SK-N-SH (cell line): ENCODE data around the gene GSTM5. TPM values are rescaled to one million over a fixed set of nuclear protein-coding genes. Genes with fewer than 3 reads are reported as not detected.
A peak's percentile ranks its signal among the peaks of the same experiment; 100 is the strongest.

Experiments used
- CTCF ChIA-PET: fragments of 300-600, 350-600 bp; formaldehyde crosslinking; extraction: SDS; loops from one replicate; lab custom pipeline; 2021; lab: Yijun Ruan, JAX
- POLR2A ChIA-PET: fragments of 350-600 bp; sonication (Branson Sonifier 250); formaldehyde crosslinking; extraction: SDS; loops from one replicate; lab custom pipeline; 2020; ENCODE audit warnings: antibody characterized with exemption, inconsistent platforms; lab: Yijun Ruan, JAX
- DNase-seq: peaks from one replicate; pipeline ENCODE4 v3.0.0; 2012
- H2AFZ ChIP-seq: fragments of 200-600 bp; sonication (generic); 2 replicates; pipeline ENCODE4 v1.8.1; 2016; ENCODE audit warnings: antibody characterized with exemption, mild to moderate bottlenecking, low read depth
- H3F3A ChIP-seq: fragments of 200-600 bp; sonication (generic); replicated peaks from 2 replicates; pipeline ENCODE3; 2016; ENCODE audit warnings: antibody characterized with exemption, mild to moderate bottlenecking; ENCODE audit not compliant: insufficient read depth
- H3K27ac ChIP-seq, 2 experiments: fragments of 200-500 bp in 1 of 2; fragments of 200-600 bp in 1 of 2; sonication (Bioruptor generic) in 1 of 2; sonication (generic), shearing (Covaris generic) in 1 of 2; 2 replicates each; pipeline versions ENCODE4 v1.5.1 to v1.6.1; 2014 to 2016; ENCODE audit warnings: low read depth in 2 of 2, inconsistent platforms in 1 of 2, low read length in 1 of 2, mild to moderate bottlenecking in 1 of 2, mixed read lengths in 1 of 2
- H3K27me3 ChIP-seq: fragments of 200-600 bp; sonication (generic), shearing (Covaris generic); 2 replicates; pipeline ENCODE4 v1.6.1; 2016; ENCODE audit warnings: mixed run types; ENCODE audit not compliant: insufficient read depth
- H3K36me3 ChIP-seq, 2 experiments: fragments of 200-500 bp in 1 of 2; fragments of 200-600 bp in 1 of 2; sonication (Bioruptor generic) in 1 of 2; sonication (generic) in 1 of 2; replicated peaks in 1 of 2; 2 replicates each; pipeline versions ENCODE3 to v1.5.1; 2014 to 2016; ENCODE audit warnings: low read length in 1 of 2, mild to moderate bottlenecking in 1 of 2; ENCODE audit not compliant: insufficient read depth in 2 of 2, control insufficient read depth in 1 of 2
- H3K4me1 ChIP-seq, 2 experiments: fragments of 200-500 bp in 1 of 2; fragments of 200-600 bp in 1 of 2; sonication (Bioruptor generic) in 1 of 2; sonication (generic), shearing (Covaris generic) in 1 of 2; 2 replicates each; pipeline versions ENCODE4 v1.5.1 to v1.6.1; 2014 to 2016; ENCODE audit warnings: low read depth in 1 of 2, low read length in 1 of 2, mixed run types in 1 of 2; ENCODE audit not compliant: insufficient read depth in 2 of 2, control insufficient read depth in 1 of 2
- H3K4me2 ChIP-seq: fragments of 200-600 bp; sonication (generic), shearing (Covaris generic); 2 replicates; pipeline ENCODE4 v1.6.1; 2017; ENCODE audit warnings: mixed run types
- H3K4me3 ChIP-seq, 2 experiments: fragments of 200-500 bp in 1 of 2; fragments of 200-600 bp in 1 of 2; sonication (Bioruptor generic) in 1 of 2; sonication (generic), shearing (Covaris generic) in 1 of 2; 2 replicates each; pipeline versions ENCODE4 v1.5.1 to v1.8.1; 2014 to 2016; ENCODE audit warnings: low read depth in 2 of 2, inconsistent platforms in 1 of 2, low read length in 1 of 2, mild to moderate bottlenecking in 1 of 2, mixed read lengths in 1 of 2, moderate library complexity in 1 of 2
- H3K79me2 ChIP-seq: fragments of 200-600 bp; sonication (generic); 2 replicates; pipeline ENCODE4 v1.8.1; 2017; ENCODE audit warnings: mild to moderate bottlenecking; ENCODE audit not compliant: insufficient read depth
- H3K9ac ChIP-seq: fragments of 200-600 bp; sonication (generic); 2 replicates; pipeline ENCODE4 v1.6.1; 2017; ENCODE audit warnings: mixed run types
- H3K9me2 ChIP-seq: fragments of 200-600 bp; sonication (generic); 2 replicates; pipeline ENCODE4 v1.6.1; 2017; ENCODE audit warnings: mixed run types
- H3K9me3 ChIP-seq: fragments of 200-600 bp; sonication (generic); 2 replicates; pipeline ENCODE4 v1.6.1; 2017; ENCODE audit warnings: mixed run types, mild to moderate bottlenecking, moderate library complexity
- H4K20me1 ChIP-seq: fragments of 200-600 bp; sonication (generic); 2 replicates; pipeline ENCODE4 v1.6.1; 2017; ENCODE audit warnings: mild to moderate bottlenecking, mixed run types; ENCODE audit not compliant: insufficient read depth
- CHD2 ChIP-seq: fragments of 150-350 bp; IDR thresholded peaks from 2 replicates; pipeline ENCODE4 v1.6.1; 2018; ENCODE audit warnings: low read length; ENCODE audit not compliant: partially characterized antibody
- ELF1 ChIP-seq: IDR thresholded peaks from 2 replicates; pipeline ENCODE4 v1.4.0; 2012
- EP300 ChIP-seq, 2 experiments: IDR thresholded peaks; 2 replicates each; pipeline versions ENCODE4 v1.4.0 to v1.6.1; 2012; ENCODE audit warnings: borderline replicate concordance in 1 of 2, low read depth in 1 of 2, low read length in 1 of 2
- EZH2phosphoT487 ChIP-seq: fragments of 200-600 bp; sonication (generic); IDR thresholded peaks from 2 replicates; pipeline ENCODE4 v1.6.1; 2017; ENCODE audit warnings: low read depth, mixed run types, mild to moderate bottlenecking, antibody characterized with exemption, moderate library complexity, borderline replicate concordance
- FOSL2 ChIP-seq: IDR thresholded peaks from 2 replicates; pipeline ENCODE4 v1.4.0; 2012; ENCODE audit warnings: low read depth, mild to moderate bottlenecking, moderate library complexity, borderline replicate concordance
- FOXJ3 ChIP-seq: sonication (generic); formaldehyde crosslinking; IDR thresholded peaks from 2 replicates; pipeline ENCODE4 v1.5.1; 2020; ENCODE audit warnings: mild to moderate bottlenecking, missing genetic modification reagents
- NRF1 ChIP-seq: IDR thresholded peaks from 2 replicates; pipeline ENCODE4 v1.6.1; 2012; ENCODE audit warnings: low read depth, mild to moderate bottlenecking, low read length
- RCOR1 ChIP-seq: fragments of 150-350 bp; IDR thresholded peaks from 2 replicates; pipeline ENCODE4 v1.6.1; 2017; ENCODE audit warnings: antibody characterized with exemption, low read length
- RXRA ChIP-seq: IDR thresholded peaks from 2 replicates; pipeline ENCODE4 v1.4.0; 2012; ENCODE audit warnings: low read depth, mild to moderate bottlenecking, borderline replicate concordance
- TAF1 ChIP-seq: IDR thresholded peaks from 2 replicates; pipeline ENCODE4 v1.6.1; 2012; ENCODE audit warnings: low read depth, mild to moderate bottlenecking, low read length, moderate library complexity, borderline replicate concordance
- TCF12 ChIP-seq: IDR thresholded peaks from 2 replicates; pipeline ENCODE4 v1.4.0; 2012
- WGBS: methylation state at CpG from one replicate; pipeline ENCODE4 v1.1.6; 2017; ENCODE audit warnings: low lambda C conversion rate; 5-methylcytosine and 5-hydroxymethylcytosine counted together
- polyA plus RNA-seq, 3 experiments: library from polyadenylated mRNA; depleted of rRNA; stranded (reverse); fragments of >200 nt; gene quantifications; 2 replicates each; pipeline ENCODE4 v1.2.3, GENCODE V29; 2012
- TF ChIP-seq, protein P1 (sequence below): fragments of 150-350 bp; IDR thresholded peaks from 2 replicates; pipeline ENCODE4 v1.6.1; 2016; ENCODE audit warnings: mild to moderate bottlenecking, low read depth, low read length
- TF ChIP-seq, protein P2 (sequence below): fragments of 200-600 bp; sonication (generic); IDR thresholded peaks from 2 replicates; pipeline ENCODE4 v1.6.1; 2017; ENCODE audit warnings: antibody characterized with exemption, mild to moderate bottlenecking, moderate library complexity

Gene GSTM5
- polyA plus RNA-seq, 1 of the 3 experiments (the other 2 are of a cell fraction), result not detected

DNA sequence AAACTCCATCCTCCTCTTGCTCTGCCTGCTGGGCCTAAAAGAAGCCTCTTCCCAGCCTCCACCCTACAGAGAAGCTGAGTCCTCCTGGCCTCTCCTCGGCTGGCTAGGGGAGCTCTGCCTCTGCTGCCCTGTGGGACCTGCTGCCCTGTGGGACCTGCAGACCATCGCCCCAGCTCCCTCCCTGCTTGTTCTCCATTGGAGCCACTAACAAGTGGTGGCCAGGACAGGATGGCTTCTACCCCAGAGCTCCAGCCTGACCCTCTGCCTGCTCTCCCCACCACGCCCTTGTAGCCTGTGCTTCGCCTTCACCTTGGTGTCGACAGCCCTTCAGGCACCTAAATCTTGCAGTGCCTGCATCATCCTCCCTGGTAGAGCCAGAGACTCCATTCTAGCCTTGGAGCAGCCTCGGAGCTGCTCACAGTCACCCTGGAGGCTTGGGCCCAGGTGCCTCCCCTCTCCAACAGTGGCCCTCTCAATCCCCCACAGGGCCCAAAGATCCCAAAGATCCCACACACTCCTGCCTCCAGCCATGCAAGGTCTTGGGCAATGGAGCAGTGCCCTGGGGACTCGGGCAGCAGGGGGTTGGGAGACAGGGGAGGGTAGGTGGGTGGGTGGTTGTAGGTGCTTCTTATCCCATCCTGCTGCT, 48.7 kb downstream of the GSTM5 start (continued):
- TF ChIP-seq FOXJ3 (CRISPR knock-in tag) (no peak), NRF1 (no peak)
- TF ChIP-seq, protein P1, sequence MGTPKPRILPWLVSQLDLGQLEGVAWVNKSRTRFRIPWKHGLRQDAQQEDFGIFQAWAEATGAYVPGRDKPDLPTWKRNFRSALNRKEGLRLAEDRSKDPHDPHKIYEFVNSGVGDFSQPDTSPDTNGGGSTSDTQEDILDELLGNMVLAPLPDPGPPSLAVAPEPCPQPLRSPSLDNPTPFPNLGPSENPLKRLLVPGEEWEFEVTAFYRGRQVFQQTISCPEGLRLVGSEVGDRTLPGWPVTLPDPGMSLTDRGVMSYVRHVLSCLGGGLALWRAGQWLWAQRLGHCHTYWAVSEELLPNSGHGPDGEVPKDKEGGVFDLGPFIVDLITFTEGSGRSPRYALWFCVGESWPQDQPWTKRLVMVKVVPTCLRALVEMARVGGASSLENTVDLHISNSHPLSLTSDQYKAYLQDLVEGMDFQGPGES, result no peak

DNA sequence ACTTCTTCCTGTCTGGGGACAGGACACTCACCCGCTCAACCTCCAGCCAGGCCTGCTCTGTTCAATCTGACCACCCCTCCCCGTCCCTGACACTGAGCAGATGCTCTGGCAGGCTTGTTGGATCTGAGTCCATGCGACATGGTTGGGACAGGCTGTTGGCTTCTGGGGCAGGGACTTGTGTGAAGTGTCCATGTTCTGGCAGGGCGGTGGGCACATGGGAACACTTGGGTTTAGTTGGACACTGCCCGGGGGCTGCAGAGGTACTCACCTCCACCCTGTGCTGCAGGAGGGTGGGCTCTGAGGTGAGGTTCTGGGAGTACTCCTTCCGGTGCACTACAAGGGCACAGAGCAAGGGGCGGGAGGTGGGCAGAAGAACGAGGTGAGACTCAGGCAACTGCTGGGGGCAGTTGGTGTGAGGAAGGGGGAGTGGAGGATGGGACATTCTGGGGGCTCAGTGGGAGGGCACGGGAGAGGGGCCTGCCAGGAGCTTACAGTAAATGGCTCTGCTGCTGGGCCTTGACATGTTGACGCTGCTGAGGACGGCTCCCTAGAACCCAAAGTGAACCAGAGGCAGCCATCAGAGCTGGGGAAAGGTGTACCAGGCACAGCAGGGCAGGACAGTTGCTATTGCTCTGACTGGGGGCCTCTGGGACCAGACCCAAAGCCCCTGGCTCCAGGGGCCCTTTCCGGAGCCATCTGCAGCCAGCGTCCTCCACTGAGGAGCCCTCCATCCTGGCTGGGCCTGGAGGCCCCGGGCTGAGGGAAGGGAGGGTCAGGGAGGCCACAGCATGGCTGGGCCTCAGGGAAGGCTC, 49.4 kb downstream of the GSTM5 start:
- no peaks in the 10 kb centered on the region for H3K27me3 ChIP-seq
- H3K9me3 ChIP-seq, result no peaks in the 10 kb centered on the region
- H3K4me1 ChIP-seq, result peaks cover 4 to 15% of the 10 kb centered on the region in 2 experiments; a peak in 2 of 4 replicates
- POLR2A ChIA-PET, result no interaction called here
- no peaks in the 10 kb centered on the region for H3K36me3 ChIP-seq
- CTCF ChIA-PET, result interaction anchor here (1.0 to 5.2 kb wide), 6 partner anchors 12 to 229 kb away, joined by 3 to 36 read pairs (median 6); partner anchors contain the start of gene AHCYL1
- H3K79me2 ChIP-seq, result no peaks in the 10 kb centered on the region
- H4K20me1 ChIP-seq, result no peaks in the 10 kb centered on the region
- no peak overlapping the region for H3K4me2 ChIP-seq
- H3K9ac ChIP-seq, result no peak overlapping the region
- peak; percentile 28 for DNase-seq
- no peaks in the 10 kb centered on the region for H3F3A ChIP-seq
- no peak overlapping the region; a peak in 1 of 4 replicates for H3K27ac ChIP-seq
- no peaks in the 10 kb centered on the region for H3K9me2 ChIP-seq
- no peak overlapping the region for H3K4me3 ChIP-seq
- TF ChIP-seq TAF1 (no peak), RXRA (no peak), EZH2phosphoT487 (no peak), ELF1 (no peak), FOSL2 (no peak), TCF12 (no peak), EP300 (IDR thresholded peaks at IDR 0.05; ENCODE audit: borderline replicate concordance in 1 of 2, low read depth in 1 of 2, low read length in 1 of 2) (no peak), RCOR1 (no peak), CHD2 (no peak)
- TF ChIP-seq, protein P2, sequence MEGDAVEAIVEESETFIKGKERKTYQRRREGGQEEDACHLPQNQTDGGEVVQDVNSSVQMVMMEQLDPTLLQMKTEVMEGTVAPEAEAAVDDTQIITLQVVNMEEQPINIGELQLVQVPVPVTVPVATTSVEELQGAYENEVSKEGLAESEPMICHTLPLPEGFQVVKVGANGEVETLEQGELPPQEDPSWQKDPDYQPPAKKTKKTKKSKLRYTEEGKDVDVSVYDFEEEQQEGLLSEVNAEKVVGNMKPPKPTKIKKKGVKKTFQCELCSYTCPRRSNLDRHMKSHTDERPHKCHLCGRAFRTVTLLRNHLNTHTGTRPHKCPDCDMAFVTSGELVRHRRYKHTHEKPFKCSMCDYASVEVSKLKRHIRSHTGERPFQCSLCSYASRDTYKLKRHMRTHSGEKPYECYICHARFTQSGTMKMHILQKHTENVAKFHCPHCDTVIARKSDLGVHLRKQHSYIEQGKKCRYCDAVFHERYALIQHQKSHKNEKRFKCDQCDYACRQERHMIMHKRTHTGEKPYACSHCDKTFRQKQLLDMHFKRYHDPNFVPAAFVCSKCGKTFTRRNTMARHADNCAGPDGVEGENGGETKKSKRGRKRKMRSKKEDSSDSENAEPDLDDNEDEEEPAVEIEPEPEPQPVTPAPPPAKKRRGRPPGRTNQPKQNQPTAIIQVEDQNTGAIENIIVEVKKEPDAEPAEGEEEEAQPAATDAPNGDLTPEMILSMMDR, result no peak
- H2AFZ ChIP-seq, result no peak overlapping the region
- 86% methylated on average over 8 of the region's 14 CpGs for WGBS
